Stimulated activated CD8-positive, alpha-beta memory T cell treated with anti-CD3 and anti-CD28 coated beads, Interleukin-7, amount 100 ng/mL, for 24 hours (primary cell): ENCODE data around the gene GPR155.

Experiments
- DNase-seq: peaks from one replicate; pipeline ENCODE4 v3.0.0-alpha.2; 2020; ENCODE audit warnings: low read depth

The GPR155 gene

GRCh38 chr2:174486563-174487107 is at the start of gene GPR155:
GPR155 (minus strand) TSS chr2:174487029; CDS start chr2:174481956, 5,073 bp downstream.
- DNase-seq: peak; percentile 25

GRCh38 chr2:174535757-174536703 is 49.2 kb upstream of the GPR155 start:
- DNase-seq: no peak

- DNase-seq: no peak
These were observed 48.3 kb upstream of the GPR155 start for GRCh38 chr2:174535083-174535482.

- no peak for DNase-seq
These were observed 43.1 kb upstream of the GPR155 start for GRCh38 chr2:174529916-174530315.

GRCh38 chr2:174527959-174528358 is 41.1 kb upstream of the GPR155 start:
- DNase-seq: no peak

GRCh38 chr2:174527101-174527721 is 40.4 kb upstream of the GPR155 start:
- no peak for DNase-seq

- no peak for DNase-seq
These were observed 37.7 kb upstream of the GPR155 start for GRCh38 chr2:174524527-174524926.

GRCh38 chr2:174522553-174522952 is 35.7 kb upstream of the GPR155 start:
- DNase-seq: no peak

- no peak for DNase-seq
These were observed 31.6 kb upstream of the GPR155 start for GRCh38 chr2:174518395-174518794.

- DNase-seq: no peak
These were observed 29.9 kb upstream of the GPR155 start for GRCh38 chr2:174516501-174517378.

- no peak for DNase-seq
These were observed 25.5 kb upstream of the GPR155 start for GRCh38 chr2:174512345-174512744.

GRCh38 chr2:174511580-174512260 is 24.9 kb upstream of the GPR155 start:
- DNase-seq: no peak

GRCh38 chr2:174510583-174511189 is 23.9 kb upstream of the GPR155 start:
- no peak for DNase-seq

GRCh38 chr2:174503161-174503809 is 16.5 kb upstream of the GPR155 start:
- no peak for DNase-seq

GRCh38 chr2:174499371-174499770 is 12.5 kb upstream of the GPR155 start:
- DNase-seq: no peak

- no peak for DNase-seq
These were observed 8.7 kb upstream of the GPR155 start for GRCh38 chr2:174495365-174496012.

GRCh38 chr2:174493549-174494331 is 6.9 kb upstream of the GPR155 start:
- DNase-seq: no peak

GRCh38 chr2:174492963-174493431 is 6.2 kb upstream of the GPR155 start:
- DNase-seq: peak; percentile 18

GRCh38 chr2:174491947-174492346 is 5.1 kb upstream of the GPR155 start:
- no peak for DNase-seq
